GDM1 (cell line): ENCODE measurements around the gene ASPN.

Source experiments
- DNase-seq: peaks from one replicate; lab custom pipeline; 2025; lab: John Stamatoyannopoulos, UW

Gene ASPN

GRCh38 chr9:92504881-92505280 lies 22.6 kb upstream of the ASPN start:
- DNase-seq, result no peak

GRCh38 chr9:92503156-92503555 lies 20.9 kb upstream of the ASPN start:
- no peak for DNase-seq

GRCh38 chr9:92501671-92502393 lies 19.5 kb upstream of the ASPN start:
- no peak for DNase-seq

- no peak for DNase-seq
Observed at GRCh38 chr9:92500725-92501124, 18.4 kb upstream of the ASPN start.

- no peak for DNase-seq
Observed at GRCh38 chr9:92499701-92500100, 17.4 kb upstream of the ASPN start.

GRCh38 chr9:92496396-92497176 lies 14.3 kb upstream of the ASPN start:
- no peak for DNase-seq

GRCh38 chr9:92494856-92495255 lies 12.6 kb upstream of the ASPN start:
- no peak for DNase-seq

- DNase-seq, result no peak
Observed at GRCh38 chr9:92493749-92494387, 11.6 kb upstream of the ASPN start.

- DNase-seq, result no peak
Observed at GRCh38 chr9:92492781-92493401, 10.6 kb upstream of the ASPN start.

- no peak for DNase-seq
Observed at GRCh38 chr9:92488681-92489550, 6.6 kb upstream of the ASPN start.

GRCh38 chr9:92486371-92486770 lies 4.1 kb upstream of the ASPN start:
- peak; percentile 19 for DNase-seq

GRCh38 chr9:92484563-92484962 lies 2.3 kb upstream of the ASPN start:
- no peak for DNase-seq

- no peak for DNase-seq
Observed at GRCh38 chr9:92483627-92484545, 1.6 kb upstream of the ASPN start.

GRCh38 chr9:92482805-92483204 lies 499 bp upstream of the ASPN start:
- DNase-seq, result no peak

GRCh38 chr9:92480986-92481633 lies 1.2 kb downstream of the ASPN start:
- DNase-seq, result no peak

- DNase-seq, result no peak
Observed at GRCh38 chr9:92480291-92480771, 2.0 kb downstream of the ASPN start.

- DNase-seq, result no peak
Observed at GRCh38 chr9:92479346-92479745, 3.0 kb downstream of the ASPN start.

- no peak for DNase-seq
Observed at GRCh38 chr9:92478783-92479182, 3.5 kb downstream of the ASPN start.

GRCh38 chr9:92476962-92477361 lies 5.3 kb downstream of the ASPN start:
- no peak for DNase-seq

GRCh38 chr9:92474587-92474986 lies 7.7 kb downstream of the ASPN start:
- DNase-seq, result no peak
